Transverse colon (tissue), 3 donors: ENCODE data around the gene TP53I11.

Experiments used
- EP300 ChIP-seq: sonication (generic); formaldehyde crosslinking; IDR thresholded peaks from one replicate; pipeline ENCODE4 v1.6.1; 2017; ENCODE audit warnings: antibody characterized with exemption, low read depth
- POLR2A ChIP-seq: fragments of 450-650 bp; IDR thresholded peaks from one replicate; pipeline ENCODE4 v1.6.1; 2016; ENCODE audit warnings: antibody characterized with exemption, mild to moderate bottlenecking, moderate library complexity
- TF ChIP-seq, protein P1 (sequence below), 5 experiments: fragments of 200-600 bp in 3 of 5; fragments of 450-650 bp in 2 of 5; sonication (generic) in 3 of 5; IDR thresholded peaks; 1 replicate in 2 of 5; 2 replicates in 3 of 5; pipeline ENCODE4 v1.5.1; 2016 to 2017; ENCODE audit warnings: antibody characterized with exemption in 5 of 5, inconsistent platforms in 3 of 5, mild to moderate bottlenecking in 2 of 5, moderate library complexity in 1 of 5

DNA sequence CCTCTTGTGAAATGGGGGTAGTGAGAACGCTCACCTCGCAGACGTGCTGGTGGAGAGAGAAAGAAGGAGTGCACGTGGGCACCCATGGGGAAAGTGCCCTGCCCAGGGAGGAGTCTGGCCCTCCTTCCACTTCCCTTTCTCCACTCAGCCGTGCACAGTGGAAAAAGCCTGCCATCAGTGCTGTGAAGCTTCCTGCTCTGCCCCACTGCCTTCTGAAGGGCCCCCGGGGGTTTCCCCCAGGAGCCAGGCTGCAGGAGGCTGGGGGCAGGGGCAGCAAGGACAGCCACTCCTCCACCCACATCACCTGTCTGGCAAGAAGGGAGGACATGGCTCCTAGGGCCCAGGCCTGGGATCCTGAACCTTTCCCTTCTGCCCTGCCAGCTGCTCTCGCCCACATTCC is 7.6 kb downstream of the TP53I11 start:
- TF ChIP-seq EP300 (no peak), POLR2A (no peak)
- TF ChIP-seq, protein P1, sequence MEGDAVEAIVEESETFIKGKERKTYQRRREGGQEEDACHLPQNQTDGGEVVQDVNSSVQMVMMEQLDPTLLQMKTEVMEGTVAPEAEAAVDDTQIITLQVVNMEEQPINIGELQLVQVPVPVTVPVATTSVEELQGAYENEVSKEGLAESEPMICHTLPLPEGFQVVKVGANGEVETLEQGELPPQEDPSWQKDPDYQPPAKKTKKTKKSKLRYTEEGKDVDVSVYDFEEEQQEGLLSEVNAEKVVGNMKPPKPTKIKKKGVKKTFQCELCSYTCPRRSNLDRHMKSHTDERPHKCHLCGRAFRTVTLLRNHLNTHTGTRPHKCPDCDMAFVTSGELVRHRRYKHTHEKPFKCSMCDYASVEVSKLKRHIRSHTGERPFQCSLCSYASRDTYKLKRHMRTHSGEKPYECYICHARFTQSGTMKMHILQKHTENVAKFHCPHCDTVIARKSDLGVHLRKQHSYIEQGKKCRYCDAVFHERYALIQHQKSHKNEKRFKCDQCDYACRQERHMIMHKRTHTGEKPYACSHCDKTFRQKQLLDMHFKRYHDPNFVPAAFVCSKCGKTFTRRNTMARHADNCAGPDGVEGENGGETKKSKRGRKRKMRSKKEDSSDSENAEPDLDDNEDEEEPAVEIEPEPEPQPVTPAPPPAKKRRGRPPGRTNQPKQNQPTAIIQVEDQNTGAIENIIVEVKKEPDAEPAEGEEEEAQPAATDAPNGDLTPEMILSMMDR (IDR thresholded peaks at IDR 0.05) = no peak
